ENCODE results near the gene ALX4. TPM values are rescaled to one million over a fixed set of nuclear protein-coding genes. Genes with fewer than 3 reads are reported as not detected.

Gene ALX4
- total and polyA plus RNA-seq, 7 donors: 0.04 to 0.23 (median 0.14) TPM; not detected in 1

DNA sequence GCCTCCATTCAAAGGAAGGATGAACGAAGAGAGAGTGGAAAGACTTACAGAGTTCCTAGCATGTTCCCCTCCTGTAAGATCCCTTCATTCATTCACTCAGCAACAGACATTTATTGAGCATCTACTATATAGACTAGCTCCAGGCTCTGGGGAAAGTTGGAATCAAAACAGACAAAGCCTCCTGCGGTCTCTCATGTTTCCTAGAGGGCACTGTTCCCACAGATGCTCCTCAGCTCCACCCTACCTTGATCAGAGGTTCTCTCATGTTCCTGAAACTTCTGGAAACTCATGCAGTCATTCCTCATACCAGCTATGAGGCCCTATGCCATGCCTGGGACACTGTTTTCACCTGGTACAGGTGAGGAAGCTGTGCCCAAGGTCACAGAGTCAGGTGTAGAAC is 11.1 kb downstream of the ALX4 start:
- peaks cover 0 to 15% (median 12%) of the 10 kb centered on the region in 3 donors for H3K27me3 ChIP-seq (ENCODE audit: insufficient read depth in 3 of 3, low read length in 2 of 3)
- intact Hi-C loops (cut with DNase I): no loop called here

DNA sequence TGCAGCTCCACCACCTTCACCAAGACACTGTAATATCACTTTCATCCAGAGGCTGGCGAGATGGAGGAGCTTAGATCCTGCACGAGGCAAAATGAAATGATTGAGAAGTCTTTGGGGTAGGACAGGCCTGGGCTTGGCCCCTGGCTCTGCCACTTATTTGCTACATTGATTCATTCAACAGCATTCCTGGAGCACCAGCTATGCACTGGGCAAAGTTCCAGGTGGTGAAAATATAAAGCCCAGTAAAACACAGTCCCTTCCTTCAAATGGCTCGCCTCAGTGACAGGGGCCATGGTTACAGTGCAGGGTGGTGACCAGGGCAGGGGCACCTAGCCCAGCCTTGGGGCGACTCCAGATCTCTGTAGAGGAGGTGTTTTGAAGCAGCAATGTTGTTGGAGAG is 19.7 kb downstream of the ALX4 start:
- ATAC-seq: no peak
- no peak overlapping the region for H3K27ac ChIP-seq
- no peak overlapping the region for H3K4me3 ChIP-seq
- no peaks in the 10 kb centered on the region for H3K36me3 ChIP-seq (ENCODE audit: insufficient read depth in 1 of 2, low read depth in 1 of 2)
- intact Hi-C loops (cut with DNase I): no loop called here
- H3K4me1 ChIP-seq: no peaks in the 10 kb centered on the region
- peaks cover 0 to 10% (median under 1%) of the 10 kb centered on the region in 3 donors for H3K27me3 ChIP-seq (ENCODE audit: insufficient read depth in 3 of 3, low read length in 2 of 3)
- no peak for DNase-seq
- H3K9me3 ChIP-seq: no peaks in the 10 kb centered on the region
- TF ChIP-seq, protein P1, sequence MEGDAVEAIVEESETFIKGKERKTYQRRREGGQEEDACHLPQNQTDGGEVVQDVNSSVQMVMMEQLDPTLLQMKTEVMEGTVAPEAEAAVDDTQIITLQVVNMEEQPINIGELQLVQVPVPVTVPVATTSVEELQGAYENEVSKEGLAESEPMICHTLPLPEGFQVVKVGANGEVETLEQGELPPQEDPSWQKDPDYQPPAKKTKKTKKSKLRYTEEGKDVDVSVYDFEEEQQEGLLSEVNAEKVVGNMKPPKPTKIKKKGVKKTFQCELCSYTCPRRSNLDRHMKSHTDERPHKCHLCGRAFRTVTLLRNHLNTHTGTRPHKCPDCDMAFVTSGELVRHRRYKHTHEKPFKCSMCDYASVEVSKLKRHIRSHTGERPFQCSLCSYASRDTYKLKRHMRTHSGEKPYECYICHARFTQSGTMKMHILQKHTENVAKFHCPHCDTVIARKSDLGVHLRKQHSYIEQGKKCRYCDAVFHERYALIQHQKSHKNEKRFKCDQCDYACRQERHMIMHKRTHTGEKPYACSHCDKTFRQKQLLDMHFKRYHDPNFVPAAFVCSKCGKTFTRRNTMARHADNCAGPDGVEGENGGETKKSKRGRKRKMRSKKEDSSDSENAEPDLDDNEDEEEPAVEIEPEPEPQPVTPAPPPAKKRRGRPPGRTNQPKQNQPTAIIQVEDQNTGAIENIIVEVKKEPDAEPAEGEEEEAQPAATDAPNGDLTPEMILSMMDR (IDR thresholded peaks at IDR 0.05): no peak
- 73 to 84% (median 74%) methylated on average over 4 of the region's 4 CpGs for WGBS, 3 donors

More for the DNA sequence above, 11.1 kb downstream of the ALX4 start:
- Histone ChIP-seq H3K27ac (no peak overlapping the region), H3K36me3 (ENCODE audit: insufficient read depth in 1 of 2, low read depth in 1 of 2) (no peaks in the 10 kb centered on the region), H3K4me1 (no peaks in the 10 kb centered on the region), H3K4me3 (no peak overlapping the region), H3K9me3 (no peaks in the 10 kb centered on the region)
- TF ChIP-seq, protein P1 (IDR thresholded peaks at IDR 0.05): no peak
- no peak for DNase-seq
- WGBS, 3 donors: 74 to 89% (median 87%) methylated on average over 2 of the region's 2 CpGs
- ATAC-seq: no peak

DNA sequence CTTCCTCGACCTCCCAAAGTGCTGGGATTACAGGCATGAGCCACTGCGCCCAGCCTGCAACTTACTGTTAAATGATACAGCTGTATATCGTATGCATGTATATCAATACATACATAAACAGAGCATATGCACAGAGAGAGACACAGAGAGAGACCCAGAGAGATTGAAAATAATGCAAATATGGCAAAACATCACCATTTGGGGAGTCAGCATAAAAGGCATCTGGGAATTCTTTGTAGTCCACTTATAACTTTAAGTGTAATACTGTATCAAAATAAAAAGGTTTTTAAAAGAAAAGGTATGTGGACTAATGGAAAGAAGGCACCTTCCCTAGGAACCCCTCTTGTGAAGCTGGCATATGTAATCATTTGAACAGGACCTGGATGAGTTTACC is 21.8 kb downstream of the ALX4 start:
- intact Hi-C loops (cut with DNase I): loop anchor here in 1 of 2 donors (5.0 to 10.0 kb wide), 2 partner anchors 153 to 249 kb away; no protein-coding TSS in a partner anchor
- Histone ChIP-seq H3K36me3 (ENCODE audit: insufficient read depth in 1 of 2, low read depth in 1 of 2) (no peaks in the 10 kb centered on the region), H3K4me1 (no peaks in the 10 kb centered on the region), H3K4me3 (no peak overlapping the region), H3K27me3 (ENCODE audit: insufficient read depth in 3 of 3, low read length in 2 of 3) (peaks cover 0 to 10% (median 0%) of the 10 kb centered on the region in 3 donors), H3K9me3 (no peaks in the 10 kb centered on the region), H3K27ac (no peak overlapping the region)
- WGBS, 3 donors: 92 to 93% (median 92%) methylated on average over 3 of the region's 3 CpGs
- DNase-seq (no peak), ATAC-seq (no peak)
- TF ChIP-seq, protein P1 (IDR thresholded peaks at IDR 0.05): no peak

DNA sequence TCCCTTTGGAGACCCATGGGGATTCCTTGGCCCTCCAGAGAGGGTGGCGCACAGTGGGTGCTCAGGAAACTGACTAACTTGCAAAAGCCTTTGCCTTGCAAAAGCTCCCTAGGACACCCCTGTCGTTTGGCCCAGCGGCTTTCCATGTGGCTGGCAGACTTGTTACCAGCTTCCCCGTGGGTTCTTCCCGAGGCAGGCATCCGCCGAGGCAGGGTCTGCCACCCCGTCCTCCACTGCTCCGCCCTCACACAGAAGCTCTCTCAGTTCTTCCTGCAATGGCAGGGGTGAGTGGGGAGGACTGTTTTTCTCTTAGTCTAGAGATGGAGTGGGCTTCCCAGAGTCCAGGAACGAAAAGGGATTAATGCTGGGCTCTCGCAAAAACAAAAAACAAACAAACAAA is 23.0 kb downstream of the ALX4 start:
- peaks cover 0 to 10% (median 0%) of the 10 kb centered on the region in 3 donors for H3K27me3 ChIP-seq (ENCODE audit: insufficient read depth in 3 of 3, low read length in 2 of 3)
- H3K4me1 ChIP-seq: no peaks in the 10 kb centered on the region
- intact Hi-C loops (cut with DNase I): loop anchor here (2.0 to 10.0 kb wide), 3 partner anchors 152 to 252 kb away; no protein-coding TSS in a partner anchor
- DNase-seq: no peak
- H3K36me3 ChIP-seq (ENCODE audit: insufficient read depth in 1 of 2, low read depth in 1 of 2): no peaks in the 10 kb centered on the region
- no peak for ATAC-seq
- TF ChIP-seq, protein P1 (IDR thresholded peaks at IDR 0.05): no peak
- no peak overlapping the region for H3K27ac ChIP-seq
- H3K4me3 ChIP-seq: no peak overlapping the region
- no peaks in the 10 kb centered on the region for H3K9me3 ChIP-seq
- 89 to 91% (median 90%) methylated on average over 11 of the region's 11 CpGs for WGBS, 3 donors
